Vagina (tissue), 2 donors: ENCODE measurements around the gene C12orf57.

Experiments used
- CTCF ChIP-seq, 3 experiments: fragments of 450-650 bp in 2 of 3; fragments of 200-600 bp in 1 of 3; sonication (generic) in 1 of 3; IDR thresholded peaks; one replicate each; pipeline ENCODE4 v1.5.1; 2017 to 2019; ENCODE audit warnings: antibody characterized with exemption in 3 of 3, mild to moderate bottlenecking in 2 of 3, moderate library complexity in 2 of 3
- POLR2A ChIP-seq, 2 donors: fragments of 450-650 bp; IDR thresholded peaks; one replicate each; pipeline ENCODE4 v1.6.1; 2017; ENCODE audit warnings: antibody characterized with exemption in 2 of 2, mild to moderate bottlenecking in 2 of 2, moderate library complexity in 2 of 2

- no peak for TF ChIP-seq POLR2A (IDR thresholded peaks at IDR 0.05)
- TF ChIP-seq CTCF (IDR thresholded peaks at IDR 0.05), result no peak
Measured at GRCh38 chr12:6946033-6946919, 2.5 kb downstream of the C12orf57 start.
